Mucosa of stomach (tissue), 1 donor: ENCODE measurements around the gene CD33.
"Not testable (repeated sequence)": the region's sequence is repeated elsewhere in the genome, so short reads cannot be mapped to it uniquely, and the experiment has no call there.

Experiments
- H3K27me3 ChIP-seq: one replicate; pipeline ENCODE4 v1.7.0; 2013; ENCODE audit warnings: mild to moderate bottlenecking, low read length; ENCODE audit not compliant: control insufficient read depth, insufficient read depth
- H3K36me3 ChIP-seq: one replicate; pipeline ENCODE4 v1.7.0; 2013; ENCODE audit warnings: low read length; ENCODE audit not compliant: control insufficient read depth, insufficient read depth
- H3K4me1 ChIP-seq: one replicate; pipeline ENCODE4 v1.7.0; 2013; ENCODE audit warnings: mild to moderate bottlenecking, low read length; ENCODE audit not compliant: control insufficient read depth, insufficient read depth
- H3K4me3 ChIP-seq: one replicate; pipeline ENCODE4 v1.7.0; 2013; ENCODE audit warnings: low read length
- H3K9ac ChIP-seq: one replicate; pipeline ENCODE4 v1.7.0; 2013; ENCODE audit warnings: mild to moderate bottlenecking, low read length, moderate library complexity
- H3K9me3 ChIP-seq: one replicate; pipeline ENCODE4 v1.7.0; 2013; ENCODE audit warnings: mild to moderate bottlenecking, low read length, moderate library complexity; ENCODE audit not compliant: control insufficient read depth
- donor health status: Pancreatic carcinoma.

Gene CD33

GRCh38 chr19:51194527-51195315 is 30.2 kb upstream of the CD33 start:
- no peaks in the 10 kb centered on the region for H3K9me3 ChIP-seq
- H3K4me1 ChIP-seq = no peaks in the 10 kb centered on the region
- no peak overlapping the region for H3K4me3 ChIP-seq
- H3K36me3 ChIP-seq = no peaks in the 10 kb centered on the region
- H3K9ac ChIP-seq = no peak overlapping the region
- no peaks in the 10 kb centered on the region for H3K27me3 ChIP-seq

GRCh38 chr19:51195316-51195586 is 29.6 kb upstream of the CD33 start:
- Histone ChIP-seq H3K9ac (no peak overlapping the region), H3K36me3 (no peaks in the 10 kb centered on the region), H3K4me1 (no peaks in the 10 kb centered on the region)

DNA sequence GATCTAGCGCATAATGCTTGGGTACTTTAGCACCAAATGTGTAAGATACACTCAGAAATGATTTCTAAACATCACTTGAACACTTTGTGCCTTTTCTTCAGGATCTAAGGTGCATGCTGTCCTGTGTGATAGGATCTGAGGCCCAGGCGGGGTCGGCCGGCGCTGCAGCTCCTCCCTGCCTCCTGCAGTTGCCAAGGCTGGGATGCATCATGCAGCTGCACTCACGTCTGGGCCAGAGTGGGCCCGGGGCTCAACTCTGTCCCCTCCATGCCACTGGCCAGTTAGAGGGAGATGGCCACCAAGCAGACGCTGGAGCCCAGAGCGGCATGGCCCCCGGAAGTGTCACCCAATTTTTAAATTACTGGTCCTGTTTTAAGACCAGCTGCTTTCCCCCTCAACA is 29.3 kb upstream of the CD33 start:
- Histone ChIP-seq H3K9ac (no peak overlapping the region), H3K9me3 (no peaks in the 10 kb centered on the region), H3K27me3 (peaks cover 3% of the 10 kb centered on the region), H3K4me3 (no peak overlapping the region), H3K36me3 (no peaks in the 10 kb centered on the region), H3K4me1 (no peaks in the 10 kb centered on the region)

More at GRCh38 chr19:51195316-51195586, 29.6 kb upstream of the CD33 start:
- H3K4me3 ChIP-seq = no peak overlapping the region
- H3K9me3 ChIP-seq = no peaks in the 10 kb centered on the region
- peaks cover under 1% of the 10 kb centered on the region for H3K27me3 ChIP-seq

DNA sequence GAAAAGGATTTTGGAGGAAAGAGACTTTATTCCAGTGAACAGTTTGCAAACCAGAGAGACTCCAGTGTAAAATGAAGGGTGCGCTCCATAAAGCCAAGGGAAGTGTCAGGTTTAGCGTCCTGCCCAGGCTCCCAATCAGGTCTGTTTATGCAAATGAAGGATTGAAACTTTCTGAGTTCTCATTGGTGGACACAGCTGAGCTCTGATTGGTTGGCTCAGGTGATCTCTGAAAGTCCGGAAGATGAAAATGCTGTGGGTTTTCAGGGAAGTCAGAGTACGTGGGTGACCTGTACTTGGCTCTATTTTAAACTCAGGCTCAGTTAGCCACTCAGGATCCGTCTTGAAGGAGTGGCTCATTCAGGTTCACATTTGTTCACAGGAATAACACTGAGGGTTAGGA is 28.7 kb upstream of the CD33 start:
- H3K27me3 ChIP-seq = peaks cover 3% of the 10 kb centered on the region
- H3K9me3 ChIP-seq = no peaks in the 10 kb centered on the region
- no peak overlapping the region for H3K4me3 ChIP-seq
- H3K9ac ChIP-seq = no peak overlapping the region
- H3K36me3 ChIP-seq = no peaks in the 10 kb centered on the region
- no peaks in the 10 kb centered on the region for H3K4me1 ChIP-seq

DNA sequence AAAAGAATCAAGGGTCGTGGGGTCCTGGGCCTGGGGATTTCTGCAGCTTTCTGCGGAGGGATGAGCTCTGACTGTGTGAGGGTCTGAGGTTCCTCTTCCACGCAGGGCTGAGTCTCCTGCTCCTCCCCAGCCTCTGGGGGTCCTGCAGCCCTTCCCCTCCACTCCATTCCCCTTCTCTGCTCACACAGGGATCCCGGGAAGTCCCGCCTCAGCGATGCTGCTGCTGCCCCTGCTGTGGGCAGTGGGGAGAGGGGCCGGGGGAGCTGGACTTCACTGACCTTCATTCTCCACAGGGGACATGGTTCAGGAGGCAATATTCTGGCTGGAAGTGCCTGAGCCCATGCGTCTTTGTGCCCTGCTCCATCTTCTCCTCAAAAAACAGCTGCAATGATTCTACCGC is 26.2 kb upstream of the CD33 start:
- Histone ChIP-seq H3K9ac (no peak overlapping the region), H3K36me3 (no peaks in the 10 kb centered on the region), H3K4me1 (no peaks in the 10 kb centered on the region), H3K27me3 (peaks cover 3% of the 10 kb centered on the region), H3K9me3 (no peaks in the 10 kb centered on the region), H3K4me3 (no peak overlapping the region)

DNA sequence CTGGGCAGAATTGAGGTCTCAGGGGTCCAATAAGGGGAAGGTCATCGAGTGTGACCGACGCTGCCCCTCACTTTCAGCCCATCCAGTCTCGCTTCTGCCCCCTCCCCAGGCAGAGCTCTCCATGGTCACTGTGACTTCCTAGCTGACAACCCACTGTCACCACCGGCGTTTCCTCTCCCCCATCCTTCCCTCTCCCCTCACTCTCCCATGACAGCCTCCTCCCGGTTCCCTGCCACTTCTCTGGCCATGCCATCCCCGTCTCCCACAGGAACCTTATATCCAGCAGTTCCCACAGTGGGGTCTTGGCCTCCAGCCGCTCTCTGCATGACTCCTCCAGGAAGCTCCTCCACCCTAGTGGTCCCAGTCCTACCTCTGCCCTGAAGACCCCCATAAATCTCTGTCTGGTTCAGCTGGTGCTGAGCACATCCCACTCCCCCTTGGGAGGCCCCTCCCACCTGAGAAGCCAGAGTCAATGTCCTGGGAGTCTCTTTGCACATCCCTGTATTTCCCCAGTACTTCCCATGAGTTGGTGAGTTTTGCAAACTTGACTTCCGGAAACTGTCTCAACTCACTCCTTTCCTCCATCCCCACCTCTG is 24.7 kb upstream of the CD33 start:
- H3K4me1 ChIP-seq = no peaks in the 10 kb centered on the region
- no peak overlapping the region for H3K9ac ChIP-seq
- H3K9me3 ChIP-seq = no peaks in the 10 kb centered on the region
- H3K36me3 ChIP-seq = no peaks in the 10 kb centered on the region
- no peak overlapping the region for H3K4me3 ChIP-seq
- H3K27me3 ChIP-seq = peaks cover 3% of the 10 kb centered on the region

- Histone ChIP-seq H3K9me3 (no peaks in the 10 kb centered on the region), H3K4me1 (no peaks in the 10 kb centered on the region)
Observed at GRCh38 chr19:51201712-51202111, 23.2 kb upstream of the CD33 start.

GRCh38 chr19:51203916-51204315 is 21.0 kb upstream of the CD33 start:
- Histone ChIP-seq H3K27me3 (peaks cover 3% of the 10 kb centered on the region), H3K9ac (no peak overlapping the region), H3K9me3 (no peaks in the 10 kb centered on the region), H3K36me3 (no peaks in the 10 kb centered on the region), H3K4me1 (no peaks in the 10 kb centered on the region), H3K4me3 (no peak overlapping the region)

More at GRCh38 chr19:51201712-51202111, 23.2 kb upstream of the CD33 start:
- Histone ChIP-seq H3K36me3 (no peaks in the 10 kb centered on the region), H3K4me3 (no peak overlapping the region), H3K27me3 (peaks cover 3% of the 10 kb centered on the region), H3K9ac (no peak overlapping the region)

- Histone ChIP-seq H3K9ac (no peak overlapping the region), H3K9me3 (no peaks in the 10 kb centered on the region), H3K36me3 (no peaks in the 10 kb centered on the region), H3K4me3 (no peak overlapping the region), H3K4me1 (no peaks in the 10 kb centered on the region), H3K27me3 (peaks cover 3% of the 10 kb centered on the region)
Observed at GRCh38 chr19:51204321-51204720, 20.6 kb upstream of the CD33 start.

DNA sequence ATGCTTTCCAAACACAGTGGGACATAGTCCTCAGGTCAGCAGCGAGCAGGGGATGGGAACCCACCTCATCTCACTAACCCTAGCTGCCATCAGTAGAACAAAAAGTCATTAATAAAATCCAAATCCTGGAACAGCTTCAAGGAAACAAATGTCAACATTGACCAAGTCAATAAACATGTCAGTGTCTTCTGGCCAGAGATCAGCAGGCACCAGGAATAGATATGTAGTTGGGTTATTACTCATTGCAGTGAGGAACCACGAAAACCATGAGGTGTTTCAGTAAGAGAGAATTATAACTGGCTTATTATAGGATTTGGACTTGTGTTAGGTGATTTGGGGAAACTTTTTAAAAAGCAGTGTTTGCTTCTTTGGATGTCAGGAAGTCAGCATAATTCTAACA is 17.1 kb upstream of the CD33 start:
- Histone ChIP-seq H3K9me3 (no peaks in the 10 kb centered on the region), H3K27me3 (no peaks in the 10 kb centered on the region), H3K36me3 (no peaks in the 10 kb centered on the region), H3K4me3 (no peak overlapping the region), H3K4me1 (no peaks in the 10 kb centered on the region), H3K9ac (no peak overlapping the region)

DNA sequence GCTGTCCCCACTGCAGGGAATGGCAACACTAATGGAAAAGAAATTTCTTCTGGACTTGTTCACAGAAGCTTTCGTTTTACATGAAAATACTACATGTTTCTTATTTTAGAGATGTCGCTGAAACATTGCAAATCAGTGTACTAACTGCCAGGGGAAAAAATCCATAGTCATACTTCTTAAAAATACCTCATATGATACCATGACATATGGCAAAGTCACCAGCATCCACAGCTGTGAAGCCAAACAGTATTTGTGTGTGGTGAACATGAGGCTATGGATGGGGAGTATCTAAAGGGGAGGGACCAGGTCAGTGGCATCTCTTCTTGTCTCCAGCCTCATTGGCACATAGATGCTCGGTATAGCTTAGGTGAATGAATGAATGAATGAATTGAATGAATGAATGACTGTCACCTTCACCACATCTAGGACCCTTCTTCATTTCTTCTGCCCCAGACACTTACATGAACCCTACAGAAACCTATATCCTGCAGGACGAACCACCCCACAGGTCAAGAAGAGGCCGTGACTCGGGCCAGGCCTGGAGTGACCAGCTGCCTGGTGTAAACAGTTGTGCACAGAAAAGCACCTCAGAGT is 14.6 kb upstream of the CD33 start:
- H3K36me3 ChIP-seq = no peaks in the 10 kb centered on the region
- no peaks in the 10 kb centered on the region for H3K27me3 ChIP-seq
- H3K9ac ChIP-seq = no peak overlapping the region
- H3K4me3 ChIP-seq = no peak overlapping the region
- no peaks in the 10 kb centered on the region for H3K4me1 ChIP-seq
- H3K9me3 ChIP-seq = no peaks in the 10 kb centered on the region

DNA sequence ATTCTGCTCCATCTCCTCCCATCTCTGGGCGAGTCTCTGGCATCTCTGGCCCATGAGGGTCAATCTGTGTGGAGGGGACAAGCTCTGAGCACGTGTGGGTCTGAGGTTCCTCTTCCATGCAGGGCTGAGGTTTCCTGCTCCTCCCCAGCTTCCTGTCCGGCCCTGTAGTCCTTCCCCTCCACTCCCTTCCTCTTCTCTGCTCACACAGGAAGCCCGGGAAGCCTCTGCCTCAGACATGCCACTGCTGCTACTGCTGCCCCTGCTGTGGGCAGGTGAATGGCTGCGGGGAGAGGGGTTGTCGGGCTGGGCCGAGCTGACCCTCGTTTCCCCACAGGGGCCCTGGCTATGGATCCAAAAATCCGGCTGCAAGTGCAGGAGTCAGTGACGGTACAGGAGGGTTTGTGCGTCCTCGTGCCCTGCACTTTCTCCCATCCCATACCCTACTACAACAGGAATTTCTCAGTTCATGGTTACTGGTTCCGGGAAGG is 14.0 kb upstream of the CD33 start:
- H3K9me3 ChIP-seq, H3K4me3 ChIP-seq, H3K36me3 ChIP-seq, H3K9ac ChIP-seq, H3K27me3 ChIP-seq, H3K4me1 ChIP-seq: not testable (repeated sequence)
